ENCODE measurements around the gene SSH3.

- TF ChIP-seq CTCF (IDR thresholded peaks at IDR 0.05), result no peak
- no peak for TF ChIP-seq POLR2A (IDR thresholded peaks at IDR 0.05)
- no peak for TF ChIP-seq POLR2AphosphoS5 (IDR thresholded peaks at IDR 0.05)
These were observed 46.1 kb downstream of the SSH3 start for GRCh38 chr11:67349457-67349856.

All from breast epithelium (tissue), 3 donors.